Measurements from ENCODE around the gene CSTF3. TPM values are rescaled to one million over a fixed set of nuclear protein-coding genes. Genes with fewer than 3 reads are reported as not detected.

CSTF3 gene
- total and polyA plus RNA-seq, 4 donors = 14.3 to 35.6 (median 27.3) TPM

DNA sequence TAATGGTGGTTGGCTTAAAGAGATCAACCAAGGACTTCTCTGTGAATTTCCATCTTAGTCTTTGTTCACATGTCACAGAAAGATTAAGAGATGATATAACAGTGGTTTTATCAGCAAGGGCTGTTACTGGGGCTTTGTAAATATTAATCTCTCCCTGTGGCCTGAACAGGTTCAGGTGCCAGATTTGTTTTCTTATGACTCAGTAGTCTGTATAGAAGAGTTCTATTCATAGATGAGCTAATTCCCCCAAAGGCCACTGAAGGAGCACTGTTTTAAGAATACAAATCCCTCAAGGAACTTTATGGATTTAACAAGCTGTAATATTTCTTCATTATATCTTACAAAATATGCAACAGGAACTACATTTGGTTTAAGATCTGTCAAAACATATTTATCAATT lies 71.5 kb downstream of the CSTF3 start:
- H3K4me1 ChIP-seq (ENCODE audit: control insufficient read depth in 5 of 5, insufficient read depth in 5 of 5, low read length in 5 of 5) = no peaks in the 10 kb centered on the region
- ATAC-seq (ENCODE audit: insufficient read depth, low FRiP score) (no peak), DNase-seq (no peak)
- TF ChIP-seq CTCF (IDR thresholded peaks at IDR 0.05; ENCODE audit: control extremely low read depth, extremely low read depth) = no peak
- H3K36me3 ChIP-seq (ENCODE audit: control insufficient read depth in 4 of 4, insufficient read depth in 4 of 4, low read length in 4 of 4) = peaks cover 4 to 22% (median 10%) of the 10 kb centered on the region in 4 donors
- H3K27me3 ChIP-seq (ENCODE audit: control insufficient read depth in 3 of 3, insufficient read depth in 3 of 3, low read length in 2 of 3) = no peaks in the 10 kb centered on the region
- no peak overlapping the region for H3K27ac ChIP-seq (ENCODE audit: low read depth in 1 of 2, low read length in 1 of 2)
- no peaks in the 10 kb centered on the region for H3K9me3 ChIP-seq (ENCODE audit: control insufficient read depth in 4 of 4, insufficient read depth in 3 of 4, low read length in 3 of 4)
- H3K9ac ChIP-seq (ENCODE audit: insufficient read depth in 1 of 2, low read length in 2 of 2) = no peak overlapping the region
- no peak overlapping the region for H3K4me3 ChIP-seq

GRCh38 chr11:33086017-33086416 lies 75.3 kb downstream of the CSTF3 start:
- no peaks in the 10 kb centered on the region for H3K4me1 ChIP-seq (ENCODE audit: control insufficient read depth in 5 of 5, insufficient read depth in 5 of 5, low read length in 5 of 5)
- ATAC-seq (ENCODE audit: insufficient read depth, low FRiP score) (no peak), DNase-seq (no peak)
- no peak overlapping the region for H3K27ac ChIP-seq (ENCODE audit: low read depth in 1 of 2, low read length in 1 of 2)
- no peak overlapping the region for H3K9ac ChIP-seq (ENCODE audit: insufficient read depth in 1 of 2, low read length in 2 of 2)
- TF ChIP-seq CTCF (IDR thresholded peaks at IDR 0.05; ENCODE audit: control extremely low read depth, extremely low read depth) = no peak
- H3K27me3 ChIP-seq (ENCODE audit: control insufficient read depth in 3 of 3, insufficient read depth in 3 of 3, low read length in 2 of 3) = no peaks in the 10 kb centered on the region
- H3K4me3 ChIP-seq = no peak overlapping the region
- H3K36me3 ChIP-seq (ENCODE audit: control insufficient read depth in 4 of 4, insufficient read depth in 4 of 4, low read length in 4 of 4) = peaks cover 14 to 22% (median 18%) of the 10 kb centered on the region in 4 donors
- WGBS, 2 donors = 77 to 78% methylated on average over 1 of the region's 1 CpG
- H3K9me3 ChIP-seq (ENCODE audit: control insufficient read depth in 4 of 4, insufficient read depth in 3 of 4, low read length in 3 of 4) = no peaks in the 10 kb centered on the region

DNA sequence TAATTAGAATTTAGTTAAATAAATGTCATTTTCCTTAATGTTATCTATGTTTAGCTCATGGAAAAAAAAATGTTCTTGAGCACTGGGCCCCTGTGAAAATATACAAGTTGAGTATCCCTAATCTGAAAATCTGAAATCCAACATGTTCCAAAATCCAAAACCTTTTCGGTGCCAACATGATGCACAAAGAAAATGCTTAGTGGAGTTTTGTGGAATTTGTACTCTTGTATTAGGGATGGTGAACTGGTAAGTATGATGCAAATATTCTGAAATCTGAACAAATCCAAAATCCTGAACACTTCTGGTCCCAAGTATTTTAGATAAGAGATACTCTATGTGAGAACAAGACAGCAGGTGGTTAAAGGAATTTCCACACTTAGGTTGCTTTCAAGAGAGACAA lies 77.4 kb downstream of the CSTF3 start:
- no peak for TF ChIP-seq CTCF (IDR thresholded peaks at IDR 0.05; ENCODE audit: control extremely low read depth, extremely low read depth)
- DNase-seq (no peak), ATAC-seq (ENCODE audit: insufficient read depth, low FRiP score) (no peak)
- Histone ChIP-seq H3K27ac (ENCODE audit: low read depth in 1 of 2, low read length in 1 of 2) (no peak overlapping the region), H3K9ac (ENCODE audit: insufficient read depth in 1 of 2, low read length in 2 of 2) (no peak overlapping the region), H3K4me1 (ENCODE audit: control insufficient read depth in 5 of 5, insufficient read depth in 5 of 5, low read length in 5 of 5) (no peaks in the 10 kb centered on the region), H3K9me3 (ENCODE audit: control insufficient read depth in 4 of 4, insufficient read depth in 3 of 4, low read length in 3 of 4) (no peaks in the 10 kb centered on the region), H3K36me3 (ENCODE audit: control insufficient read depth in 4 of 4, insufficient read depth in 4 of 4, low read length in 4 of 4) (peaks cover 14 to 20% (median 18%) of the 10 kb centered on the region in 4 donors), H3K4me3 (no peak overlapping the region), H3K27me3 (ENCODE audit: control insufficient read depth in 3 of 3, insufficient read depth in 3 of 3, low read length in 2 of 3) (no peaks in the 10 kb centered on the region)
- 89 to 98% methylated on average over 1 of the region's 1 CpG for WGBS, 2 donors

DNA sequence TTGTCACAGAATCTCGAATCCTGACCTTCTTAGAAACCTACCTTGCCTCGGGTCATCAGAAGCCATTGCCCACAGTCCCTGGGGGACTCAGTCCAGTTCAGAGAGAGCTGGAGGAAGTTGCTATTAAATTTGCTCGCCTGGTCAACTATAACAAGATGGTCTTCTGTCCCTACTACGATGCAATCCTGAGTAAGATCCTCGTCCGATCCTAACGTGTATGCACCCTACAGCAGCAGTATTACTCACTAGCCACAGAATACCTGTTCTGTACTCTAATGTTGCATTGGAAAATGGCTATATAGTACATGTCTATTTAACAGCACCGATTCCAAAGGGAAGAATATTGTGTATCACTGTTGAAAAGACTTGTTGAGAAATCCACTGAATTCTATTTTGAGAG lies 88.8 kb downstream of the CSTF3 start:
- no peak overlapping the region for H3K9ac ChIP-seq (ENCODE audit: insufficient read depth in 1 of 2, low read length in 2 of 2)
- H3K4me1 ChIP-seq (ENCODE audit: control insufficient read depth in 5 of 5, insufficient read depth in 5 of 5, low read length in 5 of 5) = no peaks in the 10 kb centered on the region
- H3K9me3 ChIP-seq (ENCODE audit: control insufficient read depth in 4 of 4, insufficient read depth in 3 of 4, low read length in 3 of 4) = no peaks in the 10 kb centered on the region
- TF ChIP-seq CTCF (IDR thresholded peaks at IDR 0.05; ENCODE audit: control extremely low read depth, extremely low read depth) = no peak
- DNase-seq (no peak), ATAC-seq (ENCODE audit: insufficient read depth, low FRiP score) (no peak)
- WGBS, 2 donors = 93 to 94% methylated on average over 8 of the region's 8 CpGs
- no peak overlapping the region for H3K27ac ChIP-seq (ENCODE audit: low read depth in 1 of 2, low read length in 1 of 2)
- H3K36me3 ChIP-seq (ENCODE audit: control insufficient read depth in 4 of 4, insufficient read depth in 4 of 4, low read length in 4 of 4) = peaks cover 18 to 47% (median 32%) of the 10 kb centered on the region in 4 donors
- no peaks in the 10 kb centered on the region for H3K27me3 ChIP-seq (ENCODE audit: control insufficient read depth in 3 of 3, insufficient read depth in 3 of 3, low read length in 2 of 3)
- no peak overlapping the region for H3K4me3 ChIP-seq

All from lung (tissue), 12 donors.